ENCODE measurements around the gene TMEM130. TPM values are rescaled to one million over a fixed set of nuclear protein-coding genes. Genes with fewer than 3 reads are reported as not detected.

Gene TMEM130
- total RNA-seq, 1 experiment from 2014 or later, result 2.1 TPM

DNA sequence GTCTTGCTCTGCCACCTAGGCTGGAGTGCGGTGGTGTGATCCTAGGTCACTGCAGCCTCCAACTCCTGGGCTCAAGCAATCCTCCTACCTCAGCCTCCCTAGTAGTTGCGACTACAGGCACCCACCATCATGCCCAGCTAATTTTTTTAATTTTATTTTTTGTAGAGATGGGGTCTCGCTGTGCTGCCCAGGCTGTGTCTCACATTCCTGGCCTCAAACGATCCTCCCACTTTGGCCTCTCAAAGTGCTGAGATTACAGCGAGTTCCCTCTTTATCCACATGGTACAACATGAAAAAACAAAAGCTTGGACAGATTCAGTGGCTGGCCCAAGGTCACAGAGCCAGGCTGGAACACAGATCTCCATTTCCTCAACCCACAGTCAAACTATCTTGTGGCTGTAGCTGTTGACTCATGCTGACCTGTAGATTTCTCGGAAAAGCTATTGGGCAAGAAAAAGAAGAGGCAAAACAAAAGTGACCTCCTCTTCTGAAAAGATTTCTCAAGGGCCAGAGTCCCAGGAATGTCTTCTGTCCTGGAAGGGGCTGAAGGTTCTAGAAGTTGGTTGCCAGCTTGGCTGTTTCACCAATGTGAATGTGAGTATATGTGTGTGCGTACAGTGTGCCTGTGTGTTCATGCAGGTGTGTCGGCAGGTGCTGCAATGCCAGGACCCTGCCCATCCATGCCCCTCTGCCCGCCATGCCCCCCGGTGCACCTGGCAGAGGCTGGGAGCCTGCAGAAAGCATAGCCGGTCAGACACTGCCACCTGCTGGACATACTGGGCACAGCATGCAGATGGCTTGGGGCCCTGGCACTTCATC is 28.4 kb downstream of the TMEM130 start:
- Histone ChIP-seq H3K79me2 (ENCODE audit: low read depth) (no peaks in the 10 kb centered on the region), H3K4me3 (no peak overlapping the region), H3K27me3 (ENCODE audit: insufficient read depth, low read depth) (no peaks in the 10 kb centered on the region), H3K9me2 (ENCODE audit: insufficient read depth) (no peaks in the 10 kb centered on the region), H3K4me2 (peak overlapping the region; percentile 21), H4K20me1 (ENCODE audit: insufficient read depth) (no peaks in the 10 kb centered on the region), H3K36me3 (ENCODE audit: low read depth) (no peaks in the 10 kb centered on the region), H3F3A (ENCODE audit: insufficient read depth, low read depth) (0 out of 2 replicates have a peak, but pooled peaks cover 3% of the 10 kb centered on the region), H3K9me3 (ENCODE audit: insufficient read depth, low read depth) (no peaks in the 10 kb centered on the region), H2AFZ (no peak overlapping the region), H3K4me1 (replicated peaks; ENCODE audit: insufficient read depth) (no peaks in the 10 kb centered on the region), H3K27ac (no peak overlapping the region)
- TF ChIP-seq, protein P1, sequence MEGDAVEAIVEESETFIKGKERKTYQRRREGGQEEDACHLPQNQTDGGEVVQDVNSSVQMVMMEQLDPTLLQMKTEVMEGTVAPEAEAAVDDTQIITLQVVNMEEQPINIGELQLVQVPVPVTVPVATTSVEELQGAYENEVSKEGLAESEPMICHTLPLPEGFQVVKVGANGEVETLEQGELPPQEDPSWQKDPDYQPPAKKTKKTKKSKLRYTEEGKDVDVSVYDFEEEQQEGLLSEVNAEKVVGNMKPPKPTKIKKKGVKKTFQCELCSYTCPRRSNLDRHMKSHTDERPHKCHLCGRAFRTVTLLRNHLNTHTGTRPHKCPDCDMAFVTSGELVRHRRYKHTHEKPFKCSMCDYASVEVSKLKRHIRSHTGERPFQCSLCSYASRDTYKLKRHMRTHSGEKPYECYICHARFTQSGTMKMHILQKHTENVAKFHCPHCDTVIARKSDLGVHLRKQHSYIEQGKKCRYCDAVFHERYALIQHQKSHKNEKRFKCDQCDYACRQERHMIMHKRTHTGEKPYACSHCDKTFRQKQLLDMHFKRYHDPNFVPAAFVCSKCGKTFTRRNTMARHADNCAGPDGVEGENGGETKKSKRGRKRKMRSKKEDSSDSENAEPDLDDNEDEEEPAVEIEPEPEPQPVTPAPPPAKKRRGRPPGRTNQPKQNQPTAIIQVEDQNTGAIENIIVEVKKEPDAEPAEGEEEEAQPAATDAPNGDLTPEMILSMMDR (conservative IDR thresholded peaks at IDR 0.05), result peak; percentile 98
- TF ChIP-seq EZH2 (IDR thresholded peaks at IDR 0.05; ENCODE audit: low read depth), result no peak
- BruUV-seq (replicated peaks), result no TSS peak
- peak; percentile 72 to 76 for DNase-seq
- POLR2A ChIA-PET (ENCODE audit: unreplicated experiment), result no interaction called here
- CTCF ChIA-PET, result interaction anchor here (0.5 to 1.2 kb wide), 9 partner anchors 10 to 1241 kb away, joined by 3 to 6 read pairs (median 4); partner anchors contain the start of gene ASNS
- intact Hi-C loops (cut with micrococcal nuclease; ENCODE audit: unreplicated experiment), result loop anchor here (1.0 to 10.0 kb wide), 3 partner anchors 36 to 557 kb away; partner anchors contain the start of genes BRI3 and TRRAP

DNA sequence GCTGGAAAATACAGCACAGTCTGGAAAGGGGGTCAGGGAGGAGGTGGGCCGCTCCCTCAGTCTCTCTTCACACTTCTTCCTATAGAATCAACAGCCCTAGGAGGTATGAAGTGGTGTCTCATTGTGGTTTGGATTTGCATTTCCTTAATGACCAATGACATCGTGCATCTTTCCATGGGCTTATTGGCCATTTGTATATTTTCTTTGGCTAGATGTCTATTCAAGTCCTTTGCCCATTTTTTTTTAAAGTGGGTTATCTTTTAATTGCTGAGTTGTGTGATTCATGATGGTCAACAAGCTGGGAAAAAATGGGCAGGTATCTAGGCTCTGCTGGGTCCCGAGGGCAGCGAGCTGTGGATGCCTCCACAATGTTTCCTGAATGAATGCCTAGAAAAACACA is 29.1 kb downstream of the TMEM130 start:
- Histone ChIP-seq H3K27me3 (ENCODE audit: insufficient read depth, low read depth) (no peaks in the 10 kb centered on the region), H3K9me2 (ENCODE audit: insufficient read depth) (no peaks in the 10 kb centered on the region), H2AFZ (no peak overlapping the region), H3K4me3 (no peak overlapping the region), H3K4me1 (replicated peaks; ENCODE audit: insufficient read depth) (no peaks in the 10 kb centered on the region), H3K27ac (no peak overlapping the region), H4K20me1 (ENCODE audit: insufficient read depth) (no peaks in the 10 kb centered on the region), H3K36me3 (ENCODE audit: low read depth) (no peaks in the 10 kb centered on the region), H3F3A (ENCODE audit: insufficient read depth, low read depth) (0 out of 2 replicates have a peak, but pooled peaks cover 3% of the 10 kb centered on the region), H3K9me3 (ENCODE audit: insufficient read depth, low read depth) (no peaks in the 10 kb centered on the region), H3K4me2 (no peak overlapping the region), H3K79me2 (ENCODE audit: low read depth) (no peaks in the 10 kb centered on the region)
- TF ChIP-seq, protein P1 (conservative IDR thresholded peaks at IDR 0.05), result no peak
- TF ChIP-seq EZH2 (IDR thresholded peaks at IDR 0.05; ENCODE audit: low read depth), result no peak
- BruUV-seq (replicated peaks), result no TSS peak
- ChIA-PET CTCF (interaction anchor here (0.6 to 1.2 kb wide), 8 partner anchors 9 to 968 kb away, joined by 3 to 15 read pairs (median 4); partner anchors contain the start of genes ASNS and TRRAP), POLR2A (ENCODE audit: unreplicated experiment) (no interaction called here)
- intact Hi-C loops (cut with micrococcal nuclease; ENCODE audit: unreplicated experiment), result loop anchor here (1.0 to 10.0 kb wide), 3 partner anchors 37 to 556 kb away; partner anchors contain the start of genes BRI3 and TRRAP
- no peak for DNase-seq

DNA sequence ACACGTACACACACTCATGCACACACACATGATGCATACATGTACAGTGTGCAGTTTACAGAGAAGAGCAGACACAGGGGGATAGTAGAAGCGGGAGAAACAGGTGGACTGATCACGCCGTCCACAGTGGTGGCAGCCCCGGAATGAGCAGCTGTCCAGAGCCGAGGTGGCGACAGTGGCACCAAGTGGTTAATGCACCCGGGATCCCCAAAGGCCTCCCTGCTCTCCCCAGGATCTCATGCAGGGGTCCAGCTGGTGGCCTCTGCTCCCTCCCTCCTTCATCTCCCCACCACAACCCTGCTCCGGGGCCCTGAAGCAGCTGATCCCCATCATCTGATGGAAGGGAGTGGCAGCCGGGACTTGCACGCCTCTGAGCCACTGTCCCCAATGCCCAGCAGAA is 29.7 kb downstream of the TMEM130 start:
- H3K36me3 ChIP-seq (ENCODE audit: low read depth), result no peaks in the 10 kb centered on the region
- no peaks in the 10 kb centered on the region for H3K27me3 ChIP-seq (ENCODE audit: insufficient read depth, low read depth)
- H3K4me3 ChIP-seq, result no peak overlapping the region
- no peaks in the 10 kb centered on the region for H4K20me1 ChIP-seq (ENCODE audit: insufficient read depth)
- CTCF ChIA-PET, result interaction anchor here (0.6 kb wide), 2 partner anchors 32 to 38 kb away, joined by 3 to 15 read pairs; partner anchors contain the start of gene TRRAP
- TF ChIP-seq, protein P1 (conservative IDR thresholded peaks at IDR 0.05), result no peak
- TF ChIP-seq EZH2 (IDR thresholded peaks at IDR 0.05; ENCODE audit: low read depth), result no peak
- DNase-seq, result no peak
- H3K9me3 ChIP-seq (ENCODE audit: insufficient read depth, low read depth), result no peaks in the 10 kb centered on the region
- H3K79me2 ChIP-seq (ENCODE audit: low read depth), result no peaks in the 10 kb centered on the region
- POLR2A ChIA-PET (ENCODE audit: unreplicated experiment), result no interaction called here
- intact Hi-C loops (cut with micrococcal nuclease; ENCODE audit: unreplicated experiment), result loop anchor here (5.0 to 10.0 kb wide), 2 partner anchors 37 to 555 kb away; partner anchors contain the start of genes BRI3 and TRRAP
- no peak overlapping the region for H3K27ac ChIP-seq
- 0 out of 2 replicates have a peak, but pooled peaks cover 3% of the 10 kb centered on the region for H3F3A ChIP-seq (ENCODE audit: insufficient read depth, low read depth)
- H3K9me2 ChIP-seq (ENCODE audit: insufficient read depth), result no peaks in the 10 kb centered on the region
- no peak overlapping the region for H2AFZ ChIP-seq
- no peak overlapping the region for H3K4me2 ChIP-seq
- no TSS peak for BruUV-seq (replicated peaks)
- H3K4me1 ChIP-seq (replicated peaks; ENCODE audit: insufficient read depth), result no peaks in the 10 kb centered on the region
